CD4-positive, CD25-positive, alpha-beta regulatory T cell (primary cell): Measurements from ENCODE around the gene PIWIL4. TPM values are rescaled to one million over a fixed set of nuclear protein-coding genes. Genes with fewer than 3 reads are reported as not detected.
A peak's percentile ranks its signal among the peaks of the same experiment; 100 is the strongest.
"Not testable (repeated sequence)": the region's sequence is repeated elsewhere in the genome, so short reads cannot be mapped to it uniquely, and the experiment has no call there.

Experiments
- ATAC-seq, 2 donors: fragments of 150-1000 bp; cut with Tn5 transposase; one replicate each; pipeline ENCODE4 v1.10.0; 2021; ENCODE audit warnings: low read depth in 2 of 2, moderate number of reproducible peaks in 2 of 2, moderate library complexity in 1 of 2
- DNase-seq, 3 donors: peaks; one replicate each; pipeline versions ENCODE4 v3.0.0 to v3.0.0-alpha.2; 2012 to 2022; ENCODE audit warnings: mixed read lengths in 1 of 3
- H3K27ac ChIP-seq: one replicate; pipeline ENCODE4 v1.7.0; 2013; ENCODE audit warnings: mild to moderate bottlenecking, low read length; ENCODE audit not compliant: insufficient read depth, poor library complexity, severe bottlenecking
- H3K27me3 ChIP-seq: one replicate; pipeline ENCODE4 v1.7.0; 2013; ENCODE audit warnings: low read length; ENCODE audit not compliant: control insufficient read depth, insufficient read depth
- H3K36me3 ChIP-seq: one replicate; pipeline ENCODE4 v1.7.0; 2013; ENCODE audit warnings: mild to moderate bottlenecking, low read length, moderate library complexity; ENCODE audit not compliant: control insufficient read depth, insufficient read depth
- H3K4me1 ChIP-seq: 2 replicates; pipeline ENCODE4 v1.7.0; 2013; ENCODE audit warnings: mild to moderate bottlenecking, low read length; ENCODE audit not compliant: insufficient read depth, control insufficient read depth, poor library complexity, severe bottlenecking
- H3K4me3 ChIP-seq: one replicate; pipeline ENCODE4 v1.7.0; 2013; ENCODE audit warnings: low read depth, mild to moderate bottlenecking, low read length, moderate library complexity
- H3K9me3 ChIP-seq, 2 experiments: 1 replicate in 1 of 2; 2 replicates in 1 of 2; pipeline ENCODE4 v1.7.0; 2013; ENCODE audit warnings: low read length in 2 of 2, mild to moderate bottlenecking in 1 of 2, moderate library complexity in 1 of 2; ENCODE audit not compliant: control insufficient read depth in 2 of 2
- H3K27ac Mint-ChIP-seq, 3 donors: one replicate each; pipeline ENCODE4 v1.8.0; 2020 to 2022; ENCODE audit warnings: mild to moderate bottlenecking in 3 of 3, mixed read lengths in 3 of 3, moderate library complexity in 2 of 3
- H3K27me3 Mint-ChIP-seq: one replicate; pipeline ENCODE4 v1.8.0; 2022; ENCODE audit warnings: mild to moderate bottlenecking, mixed read lengths
- H3K36me3 Mint-ChIP-seq: one replicate; pipeline ENCODE4 v1.8.0; 2020; ENCODE audit warnings: mixed read lengths
- H3K4me1 Mint-ChIP-seq, 4 donors: one replicate each; pipeline ENCODE4 v1.8.0; 2020 to 2022; ENCODE audit warnings: mixed read lengths in 4 of 4, mild to moderate bottlenecking in 1 of 4
- H3K4me3 Mint-ChIP-seq, 4 donors: one replicate each; pipeline ENCODE4 v1.8.0; 2020 to 2022; ENCODE audit warnings: mild to moderate bottlenecking in 4 of 4, mixed read lengths in 4 of 4, moderate library complexity in 3 of 4
- H3K9me3 Mint-ChIP-seq, 7 donors: one replicate each; pipeline ENCODE4 v1.8.0; 2020 to 2022; ENCODE audit warnings: mixed read lengths in 7 of 7, mild to moderate bottlenecking in 3 of 7, moderate library complexity in 2 of 7
- polyA plus RNA-seq, 4 donors: library from polyadenylated mRNA; unstranded; fragments of 300-500 nt; fragmentation: Illumina TruSeq; gene quantifications; one replicate each; pipeline ENCODE4 v1.2.3, GENCODE V29; 2021
- total RNA-seq: library from RNA; stranded (reverse); gene quantifications from one replicate; pipeline ENCODE4 v1.2.3, GENCODE V29; 2022

PIWIL4 gene
- total and polyA plus RNA-seq, 5 donors from 2014 or later: 0.18 to 1.3 (median 1.3) TPM

- Mint-ChIP-seq H3K36me3 (peaks cover 17% of the 10 kb centered on the region), H3K4me1 (no peaks in the 10 kb centered on the region), H3K27ac (no peak overlapping the region), H3K9me3 (peaks cover 0 to 4% (median 0%) of the 10 kb centered on the region in 7 donors), H3K27me3 (no peaks in the 10 kb centered on the region), H3K4me3 (no peak overlapping the region)
- DNase-seq: no peak
- Histone ChIP-seq H3K9me3 (no peaks in the 10 kb centered on the region), H3K36me3 (no peaks in the 10 kb centered on the region), H3K27ac (no peak overlapping the region), H3K4me1 (no peaks in the 10 kb centered on the region), H3K4me3 (no peak overlapping the region), H3K27me3 (no peaks in the 10 kb centered on the region)
- no peak for ATAC-seq
Measured at GRCh38 chr11:94603587-94603986, 36.4 kb downstream of the PIWIL4 start.

- DNase-seq (no peak), ATAC-seq (no peak)
- Mint-ChIP-seq H3K4me3 (no peak overlapping the region), H3K4me1 (no peaks in the 10 kb centered on the region), H3K27ac (no peak overlapping the region), H3K9me3 (peaks cover 0 to 4% (median 0%) of the 10 kb centered on the region in 7 donors), H3K36me3 (peaks cover 15% of the 10 kb centered on the region), H3K27me3 (no peaks in the 10 kb centered on the region)
- H3K9me3 ChIP-seq: no peaks in the 10 kb centered on the region
- H3K4me3 ChIP-seq: no peak overlapping the region
- H3K36me3 ChIP-seq: no peaks in the 10 kb centered on the region
- H3K27ac ChIP-seq: no peak overlapping the region
- no peaks in the 10 kb centered on the region for H3K4me1 ChIP-seq
- H3K27me3 ChIP-seq: no peaks in the 10 kb centered on the region
Measured at GRCh38 chr11:94604482-94604881, 37.3 kb downstream of the PIWIL4 start.

- ATAC-seq (no peak), DNase-seq (no peak)
- peaks cover 14 to 21% of the 10 kb centered on the region in 2 experiments for H3K9me3 ChIP-seq
- peaks cover 1 to 36% (median 8%) of the 10 kb centered on the region in 7 donors for H3K9me3 Mint-ChIP-seq
- peaks cover 12% of the 10 kb centered on the region for H3K36me3 Mint-ChIP-seq
- no peak overlapping the region for H3K27ac ChIP-seq
- H3K4me1 Mint-ChIP-seq: no peaks in the 10 kb centered on the region
- H3K4me3 Mint-ChIP-seq: no peak overlapping the region
- peaks cover 4% of the 10 kb centered on the region for H3K27me3 Mint-ChIP-seq
- H3K27me3 ChIP-seq: no peaks in the 10 kb centered on the region
- H3K4me3 ChIP-seq: no peak overlapping the region
- H3K36me3 ChIP-seq: peaks cover 3% of the 10 kb centered on the region
- no peak overlapping the region for H3K27ac Mint-ChIP-seq
- no peaks in the 10 kb centered on the region for H3K4me1 ChIP-seq
Measured at GRCh38 chr11:94613120-94613519, 46.0 kb downstream of the PIWIL4 start.

- Mint-ChIP-seq H3K27me3 (peaks cover 6% of the 10 kb centered on the region), H3K36me3 (no peaks in the 10 kb centered on the region), H3K9me3 (peaks cover 0 to 10% (median 6%) of the 10 kb centered on the region in 7 donors), H3K27ac (no peak overlapping the region), H3K4me3 (no peak overlapping the region), H3K4me1 (peaks cover 0 to 3% (median 1%) of the 10 kb centered on the region in 4 donors)
- Histone ChIP-seq H3K36me3 (no peaks in the 10 kb centered on the region), H3K27me3 (peaks cover 5% of the 10 kb centered on the region), H3K9me3 (peaks cover 4% of the 10 kb centered on the region in 2 experiments), H3K4me3 (no peak overlapping the region), H3K27ac (no peak overlapping the region), H3K4me1 (no peaks in the 10 kb centered on the region)
- peak; percentile 11 to 68 (median 40) for DNase-seq
- peak; percentile 58 to 60 for ATAC-seq
Measured at GRCh38 chr11:94623120-94623735, 56.1 kb downstream of the PIWIL4 start.

- H3K27ac ChIP-seq, H3K4me1 Mint-ChIP-seq, H3K36me3 Mint-ChIP-seq, ATAC-seq, H3K27me3 ChIP-seq, H3K36me3 ChIP-seq, DNase-seq, H3K4me3 Mint-ChIP-seq, H3K9me3 ChIP-seq, H3K27me3 Mint-ChIP-seq, H3K4me1 ChIP-seq, H3K4me3 ChIP-seq, H3K27ac Mint-ChIP-seq: not testable (repeated sequence)
- peaks cover 0 to 10% (median 6%) of the 10 kb centered on the region in 7 donors for H3K9me3 Mint-ChIP-seq
Measured at GRCh38 chr11:94625422-94625821, 58.3 kb downstream of the PIWIL4 start.

- not testable (repeated sequence) for ATAC-seq, H3K4me3 ChIP-seq
Measured at GRCh38 chr11:94627003-94627560, 59.9 kb downstream of the PIWIL4 start.

GRCh38 chr11:94629741-94630140 lies 62.6 kb downstream of the PIWIL4 start:
- Histone ChIP-seq H3K9me3 (peaks cover 4% of the 10 kb centered on the region in 2 experiments), H3K4me1 (no peaks in the 10 kb centered on the region), H3K27me3 (peaks cover 5% of the 10 kb centered on the region), H3K27ac (no peak overlapping the region), H3K4me3 (no peak overlapping the region), H3K36me3 (no peaks in the 10 kb centered on the region)
- Mint-ChIP-seq H3K36me3 (no peaks in the 10 kb centered on the region), H3K4me1 (no peaks in the 10 kb centered on the region), H3K27me3 (peaks cover 11% of the 10 kb centered on the region), H3K4me3 (no peak overlapping the region), H3K27ac (no peak overlapping the region), H3K9me3 (peaks cover 0 to 10% (median 6%) of the 10 kb centered on the region in 7 donors)
- no peak for ATAC-seq
- DNase-seq: no peak

More at GRCh38 chr11:94627003-94627560, 59.9 kb downstream of the PIWIL4 start:
- not testable (repeated sequence) for H3K27me3 ChIP-seq, H3K4me1 ChIP-seq, H3K36me3 ChIP-seq, H3K27ac ChIP-seq, DNase-seq, H3K4me1 Mint-ChIP-seq, H3K36me3 Mint-ChIP-seq, H3K4me3 Mint-ChIP-seq, H3K27ac Mint-ChIP-seq, H3K9me3 ChIP-seq, H3K27me3 Mint-ChIP-seq
- peaks cover 0 to 10% (median 6%) of the 10 kb centered on the region in 7 donors for H3K9me3 Mint-ChIP-seq

GRCh38 chr11:94630221-94630620 lies 63.1 kb downstream of the PIWIL4 start:
- no peaks in the 10 kb centered on the region for H3K4me1 Mint-ChIP-seq
- no peak overlapping the region for H3K27ac Mint-ChIP-seq
- H3K27me3 Mint-ChIP-seq: peaks cover 11% of the 10 kb centered on the region
- DNase-seq: no peak
- peaks cover 5% of the 10 kb centered on the region for H3K27me3 ChIP-seq
- peaks cover 0 to 10% (median 6%) of the 10 kb centered on the region in 7 donors for H3K9me3 Mint-ChIP-seq
- no peak overlapping the region for H3K4me3 ChIP-seq
- H3K9me3 ChIP-seq: peaks cover 4% of the 10 kb centered on the region in 2 experiments
- no peaks in the 10 kb centered on the region for H3K4me1 ChIP-seq
- no peak for ATAC-seq
- H3K27ac ChIP-seq: no peak overlapping the region
- H3K36me3 Mint-ChIP-seq: no peaks in the 10 kb centered on the region
- no peak overlapping the region for H3K4me3 Mint-ChIP-seq
- no peaks in the 10 kb centered on the region for H3K36me3 ChIP-seq
